ENCODE data around the gene CST6.

CST6 gene

DNA sequence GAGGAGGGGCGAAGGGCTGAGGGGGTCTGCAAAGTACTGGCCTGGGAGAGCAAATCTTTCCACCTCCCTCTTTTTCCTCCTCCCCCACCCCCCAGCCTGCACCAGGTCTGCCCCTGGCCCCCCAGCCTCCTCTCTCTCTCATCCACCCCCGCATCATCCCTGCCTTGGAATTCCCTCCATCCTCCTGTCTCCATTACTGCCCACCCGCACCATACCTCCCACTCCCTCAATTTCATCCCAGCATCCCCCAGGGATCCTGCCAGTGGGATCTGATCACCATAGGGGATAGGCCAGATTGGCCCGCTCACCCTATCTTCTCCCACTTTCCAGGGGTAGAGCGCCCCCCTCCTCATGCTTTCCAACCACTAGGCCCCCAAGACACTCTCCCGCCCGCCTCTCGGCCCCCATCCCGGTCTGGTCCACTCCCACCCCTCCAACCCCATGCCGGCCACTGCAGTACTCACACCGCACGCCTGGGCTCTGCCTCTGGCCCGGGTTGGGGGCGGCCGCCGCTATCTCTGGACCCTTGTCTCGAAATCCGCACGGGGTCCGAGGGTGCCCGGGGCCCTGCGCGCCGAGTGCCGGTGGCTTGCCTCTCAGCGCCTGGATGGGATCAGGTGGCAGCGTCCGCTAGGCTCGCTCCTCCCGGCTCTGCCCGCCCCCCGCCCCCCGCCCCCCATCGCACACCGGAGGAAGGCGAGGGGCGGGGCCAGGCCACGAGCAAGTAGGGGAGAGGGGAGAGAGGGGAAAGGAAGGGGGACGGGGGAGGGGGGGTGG is 36.9 kb downstream of the CST6 start, which contains the start of gene GAL3ST3:
GAL3ST3 (minus strand) TSS at position 615 of the 777 bp plus-strand sequence. CDS start 3,746 bp downstream, outside the sequence.
- H3K4me3 ChIP-seq (replicated peaks; ENCODE audit: low read depth, low read length), result no peak within 1 kb of the TSS
- TF ChIP-seq, protein P1, sequence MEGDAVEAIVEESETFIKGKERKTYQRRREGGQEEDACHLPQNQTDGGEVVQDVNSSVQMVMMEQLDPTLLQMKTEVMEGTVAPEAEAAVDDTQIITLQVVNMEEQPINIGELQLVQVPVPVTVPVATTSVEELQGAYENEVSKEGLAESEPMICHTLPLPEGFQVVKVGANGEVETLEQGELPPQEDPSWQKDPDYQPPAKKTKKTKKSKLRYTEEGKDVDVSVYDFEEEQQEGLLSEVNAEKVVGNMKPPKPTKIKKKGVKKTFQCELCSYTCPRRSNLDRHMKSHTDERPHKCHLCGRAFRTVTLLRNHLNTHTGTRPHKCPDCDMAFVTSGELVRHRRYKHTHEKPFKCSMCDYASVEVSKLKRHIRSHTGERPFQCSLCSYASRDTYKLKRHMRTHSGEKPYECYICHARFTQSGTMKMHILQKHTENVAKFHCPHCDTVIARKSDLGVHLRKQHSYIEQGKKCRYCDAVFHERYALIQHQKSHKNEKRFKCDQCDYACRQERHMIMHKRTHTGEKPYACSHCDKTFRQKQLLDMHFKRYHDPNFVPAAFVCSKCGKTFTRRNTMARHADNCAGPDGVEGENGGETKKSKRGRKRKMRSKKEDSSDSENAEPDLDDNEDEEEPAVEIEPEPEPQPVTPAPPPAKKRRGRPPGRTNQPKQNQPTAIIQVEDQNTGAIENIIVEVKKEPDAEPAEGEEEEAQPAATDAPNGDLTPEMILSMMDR (IDR thresholded peaks at IDR 0.05; ENCODE audit: low read length, missing control alignments), result no peak
- DNase-seq (ENCODE audit: low read depth), result no peak

DNA sequence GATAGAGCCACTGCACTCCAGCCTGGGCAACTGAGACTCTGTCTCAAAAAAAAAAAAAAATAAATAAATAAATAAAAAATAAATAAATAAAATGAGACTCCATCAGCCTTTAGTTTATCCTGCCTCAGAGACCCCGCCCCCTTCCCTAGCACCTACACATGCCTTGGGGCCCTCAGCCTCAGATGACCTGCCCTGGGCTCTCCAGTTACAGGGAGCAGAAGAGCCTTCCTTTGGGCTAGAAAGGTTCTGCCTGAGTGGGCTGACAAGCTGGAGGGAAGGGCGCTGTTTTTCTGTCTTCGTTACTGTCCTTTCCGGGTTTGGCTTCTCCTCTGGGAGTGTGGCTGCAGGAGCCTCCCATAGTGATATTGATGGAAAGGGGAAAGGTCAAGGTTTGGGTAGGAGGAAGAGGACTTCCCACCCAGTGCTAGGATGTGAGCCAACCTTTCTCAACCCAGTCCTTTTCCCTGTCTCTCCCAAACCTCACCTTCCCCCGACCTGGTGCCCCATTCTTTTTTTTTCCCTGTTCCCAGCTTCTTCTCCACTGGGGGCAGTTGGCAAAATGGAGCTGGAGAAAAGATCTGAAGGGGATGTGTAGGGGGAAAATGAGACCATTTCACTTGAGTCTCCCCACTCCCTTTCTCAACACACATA is 38.9 kb downstream of the CST6 start:
- no peak for DNase-seq (ENCODE audit: low read depth)
- H3K4me3 ChIP-seq (replicated peaks; ENCODE audit: low read depth, low read length), result no peak overlapping the region
- TF ChIP-seq, protein P1 (IDR thresholded peaks at IDR 0.05; ENCODE audit: low read length, missing control alignments), result no peak

DNA sequence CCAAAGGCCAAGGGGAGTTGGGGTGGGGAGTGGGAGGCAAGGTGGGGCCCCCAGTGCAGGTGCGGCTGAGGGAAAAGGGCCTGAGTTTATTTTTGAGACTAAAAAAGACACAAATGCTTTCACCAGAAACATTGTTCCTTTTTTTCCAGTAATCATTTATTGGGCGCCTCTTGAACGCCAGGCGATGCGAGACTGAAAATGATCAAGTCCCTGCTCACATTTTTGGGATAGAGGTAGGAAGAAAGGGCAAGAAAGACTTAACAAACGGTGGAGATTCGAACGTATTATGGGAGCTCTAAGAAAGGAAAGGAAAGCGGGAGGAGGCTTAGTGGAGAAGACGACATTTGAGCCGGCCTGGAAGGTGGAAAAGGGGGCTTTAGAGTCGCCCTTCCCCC is 39.6 kb downstream of the CST6 start:
- DNase-seq (ENCODE audit: low read depth), result no peak
- TF ChIP-seq, protein P1 (IDR thresholded peaks at IDR 0.05; ENCODE audit: low read length, missing control alignments), result no peak
- peak overlapping the region; percentile 97 for H3K4me3 ChIP-seq (replicated peaks; ENCODE audit: low read depth, low read length)

DNA sequence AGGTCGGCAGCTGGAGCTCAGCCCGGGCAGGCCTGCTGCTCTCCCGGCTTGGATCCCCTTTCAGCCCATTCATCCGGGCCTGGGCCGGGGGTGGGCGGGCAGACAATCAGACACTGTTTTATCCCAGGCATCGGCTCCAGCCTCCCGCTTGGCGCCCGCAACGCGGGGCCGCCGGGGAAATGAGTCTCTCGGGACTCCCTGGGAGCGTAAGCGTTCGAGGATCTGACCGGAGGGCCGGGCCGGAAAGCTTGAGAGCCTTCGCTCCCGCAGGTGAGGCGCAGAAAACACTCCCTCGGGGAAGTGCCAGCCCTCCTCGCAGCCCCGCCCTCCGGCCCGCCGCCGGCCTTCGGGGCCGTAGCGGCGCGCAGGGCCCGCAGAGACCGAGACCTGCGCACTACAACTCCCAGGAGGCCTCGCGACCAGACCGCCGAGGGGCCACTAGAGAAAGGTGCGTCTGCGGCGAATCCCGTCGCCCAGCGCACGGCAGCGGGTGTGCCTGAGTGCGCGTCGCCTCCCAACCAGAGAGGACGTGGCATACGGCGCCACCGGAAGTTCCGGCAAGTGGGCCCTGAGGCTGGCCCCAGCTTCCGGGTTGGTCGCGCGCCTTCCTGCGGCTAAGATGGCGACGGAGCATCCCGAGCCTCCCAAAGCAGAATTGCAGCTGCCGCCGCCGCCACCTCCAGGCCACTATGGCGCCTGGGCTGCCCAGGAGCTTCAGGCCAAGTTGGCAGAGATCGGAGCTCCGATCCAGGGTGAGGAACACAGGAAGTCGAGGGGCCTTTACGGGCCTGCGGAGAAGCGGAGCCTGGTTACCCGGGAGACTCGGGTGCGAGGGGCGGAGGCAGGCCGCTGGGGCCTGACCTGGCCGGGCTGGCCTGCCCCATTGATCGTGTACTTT is 40.2 kb downstream of the CST6 start, which contains the start of gene SF3B2:
SF3B2 (plus strand) TSS at position 599 of the 898 bp plus-strand sequence; CDS start at position 620, 21 bp downstream.
- peak; percentile 99 for DNase-seq (ENCODE audit: low read depth)
- TF ChIP-seq, protein P1 (IDR thresholded peaks at IDR 0.05; ENCODE audit: low read length, missing control alignments), result no peak
- H3K4me3 ChIP-seq (replicated peaks; ENCODE audit: low read depth, low read length), result peak within 1 kb of the TSS; percentile 97

DNA sequence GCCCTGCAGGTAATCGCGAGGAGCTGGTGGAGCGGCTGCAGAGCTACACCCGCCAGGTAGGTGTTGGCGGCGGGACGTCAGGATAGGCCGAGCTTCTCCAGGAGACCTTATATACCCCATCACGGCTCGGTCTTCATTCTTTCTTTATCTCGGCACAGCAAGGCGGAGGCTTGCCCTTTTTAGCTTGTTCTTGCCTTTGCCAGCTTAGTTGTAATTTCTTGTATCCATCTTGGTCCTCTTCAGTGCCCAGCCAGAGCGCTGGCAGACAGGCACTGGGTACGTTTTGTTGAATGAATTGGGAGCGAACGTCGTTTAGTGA is 40.8 kb downstream of the CST6 start:
- no peak for DNase-seq (ENCODE audit: low read depth)
- H3K4me3 ChIP-seq (replicated peaks; ENCODE audit: low read depth, low read length), result peak overlapping the region; percentile 97
- TF ChIP-seq, protein P1 (IDR thresholded peaks at IDR 0.05; ENCODE audit: low read length, missing control alignments), result no peak

DNA sequence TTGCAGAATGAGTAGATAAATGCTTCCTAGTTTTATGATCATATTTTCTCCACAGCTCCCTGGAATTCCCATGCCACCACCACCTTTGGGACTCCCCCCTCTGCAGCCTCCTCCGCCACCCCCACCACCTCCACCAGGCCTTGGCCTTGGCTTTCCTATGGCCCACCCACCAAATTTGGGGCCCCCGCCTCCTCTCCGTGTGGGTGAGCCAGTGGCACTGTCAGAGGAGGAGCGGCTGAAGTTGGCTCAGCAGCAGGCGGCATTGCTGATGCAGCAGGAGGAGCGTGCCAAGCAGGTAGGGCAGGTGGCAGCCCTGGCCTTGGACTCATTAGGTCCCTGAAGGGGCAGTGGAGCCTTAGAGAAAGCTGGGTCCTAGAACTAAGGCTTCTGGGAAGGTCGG is 43.2 kb downstream of the CST6 start:
- no peak for DNase-seq (ENCODE audit: low read depth)
- H3K4me3 ChIP-seq (replicated peaks; ENCODE audit: low read depth, low read length), result no peak overlapping the region
- TF ChIP-seq, protein P1 (IDR thresholded peaks at IDR 0.05; ENCODE audit: low read length, missing control alignments), result no peak
